HG02970 (cell line): ENCODE data around the gene HEXIM1.

Experiments
- ATAC-seq: cut with Tn5 transposase; IDR thresholded peaks from one replicate; pipeline ENCODE4 v1.9.1; 2021; ENCODE audit warnings: mild to moderate bottlenecking, moderate library complexity, moderate number of reproducible peaks; ENCODE audit not compliant: unreplicated experiment, low FRiP score

HEXIM1 gene

GRCh38 chr17:45128331-45128730 lies 19.9 kb upstream of the HEXIM1 start:
- ATAC-seq: no peak

GRCh38 chr17:45128989-45129388 lies 19.3 kb upstream of the HEXIM1 start:
- ATAC-seq: no peak

- ATAC-seq: no peak
Measured at GRCh38 chr17:45129426-45129939, 18.8 kb upstream of the HEXIM1 start.

- no peak for ATAC-seq
Measured at GRCh38 chr17:45129940-45130680, 18.2 kb upstream of the HEXIM1 start.

- ATAC-seq: no peak
Measured at GRCh38 chr17:45130681-45131615, 17.3 kb upstream of the HEXIM1 start.

- ATAC-seq: no peak
Measured at GRCh38 chr17:45131616-45132319, 16.5 kb upstream of the HEXIM1 start.

GRCh38 chr17:45132320-45132571 lies 16.0 kb upstream of the HEXIM1 start, which contains the start of gene PLCD3:
Gene PLCD3 (minus strand): TSS chr17:45132515. CDS start chr17:45132410, 105 bp downstream.
- ATAC-seq: no peak

GRCh38 chr17:45132572-45133463 lies 15.5 kb upstream of the HEXIM1 start:
- ATAC-seq: no peak

GRCh38 chr17:45135192-45135977 lies 12.9 kb upstream of the HEXIM1 start, which contains the start of gene ACBD4:
Gene ACBD4 (plus strand): TSS chr17:45135687. CDS start chr17:45136145, 458 bp downstream.
- peak; percentile 74 for ATAC-seq

- no peak for ATAC-seq
Measured at GRCh38 chr17:45135978-45136791, 12.1 kb upstream of the HEXIM1 start.

GRCh38 chr17:45136846-45137560 lies 11.3 kb upstream of the HEXIM1 start:
- ATAC-seq: no peak

- ATAC-seq: no peak
Measured at GRCh38 chr17:45137561-45138305, 10.5 kb upstream of the HEXIM1 start.

GRCh38 chr17:45138911-45139532 lies 9.3 kb upstream of the HEXIM1 start:
- ATAC-seq: no peak

- ATAC-seq: no peak
Measured at GRCh38 chr17:45139533-45139920, 8.7 kb upstream of the HEXIM1 start.

GRCh38 chr17:45143094-45143670 lies 5.1 kb upstream of the HEXIM1 start:
- no peak for ATAC-seq

GRCh38 chr17:45143767-45144198 lies 4.5 kb upstream of the HEXIM1 start:
- ATAC-seq: no peak
